Suppressor macrophage treated with lipopolysaccharide for 1 hour (primary cell): ENCODE results near the gene CORO6.

Source experiments
- DNase-seq, 3 donors: peaks; one replicate each; pipeline ENCODE4 v3.0.0-alpha.2; 2020 to 2022

CORO6 gene

GRCh38 chr17:29630630-29631193, 8.0 kb upstream of the CORO6 start:
- DNase-seq: no peak

- no peak for DNase-seq
Measured at GRCh38 chr17:29629839-29630238, 7.1 kb upstream of the CORO6 start.

GRCh38 chr17:29628644-29629043, 5.9 kb upstream of the CORO6 start:
- DNase-seq: no peak

GRCh38 chr17:29627951-29628350, 5.2 kb upstream of the CORO6 start:
- no peak for DNase-seq

GRCh38 chr17:29625037-29625750, 2.5 kb upstream of the CORO6 start:
- DNase-seq: peak in 1 of 3 donors; percentile 20

GRCh38 chr17:29624586-29624985, 1.9 kb upstream of the CORO6 start:
- no peak for DNase-seq

- no peak for DNase-seq
Measured at GRCh38 chr17:29623283-29623647, 553 bp upstream of the CORO6 start.

- no peak for DNase-seq
Measured at GRCh38 chr17:29621751-29622194, 939 bp downstream of the CORO6 start.

GRCh38 chr17:29620779-29621500, 1.8 kb downstream of the CORO6 start:
- no peak for DNase-seq

- no peak for DNase-seq
Measured at GRCh38 chr17:29620271-29620670, 2.4 kb downstream of the CORO6 start.

- DNase-seq: peak in 2 of 3 donors; percentile 18 to 29
Measured at GRCh38 chr17:29619251-29619650, 3.5 kb downstream of the CORO6 start.

- no peak for DNase-seq
Measured at GRCh38 chr17:29618272-29619065, 4.2 kb downstream of the CORO6 start.

- DNase-seq: peak; percentile 89 to 95 (median 93)
Measured at GRCh38 chr17:29617481-29618271, 5.0 kb downstream of the CORO6 start.

GRCh38 chr17:29617125-29617480, 5.6 kb downstream of the CORO6 start:
- peak; percentile 85 to 93 (median 87) for DNase-seq

- no peak for DNase-seq
Measured at GRCh38 chr17:29616300-29617048, 6.2 kb downstream of the CORO6 start.

GRCh38 chr17:29615492-29616299, 7.0 kb downstream of the CORO6 start:
- peak; percentile 94 to 99 (median 97) for DNase-seq

- peak; percentile 67 to 71 (median 70) for DNase-seq
Measured at GRCh38 chr17:29615048-29615385, 7.7 kb downstream of the CORO6 start.

GRCh38 chr17:29614349-29615047, 8.2 kb downstream of the CORO6 start:
- no peak for DNase-seq

GRCh38 chr17:29613856-29614255, 8.9 kb downstream of the CORO6 start:
- no peak for DNase-seq

GRCh38 chr17:29613352-29613837, 9.3 kb downstream of the CORO6 start:
- peak; percentile 95 to 98 (median 96) for DNase-seq
